Neural progenitor cell (in vitro differentiated cells): ENCODE data around the gene BCLAF1. TPM values are rescaled to one million over a fixed set of nuclear protein-coding genes. Genes with fewer than 3 reads are reported as not detected.

ENCODE experiments used
- DNase-seq: peaks from one replicate; pipeline ENCODE4 v3.0.0-alpha.2; 2016; ENCODE audit warnings: low spot score
- H2AFZ ChIP-seq: fragments of 200-600 bp; sonication (generic); replicated peaks from 2 replicates; pipeline ENCODE4 v1.6.1; 2016; ENCODE audit warnings: antibody characterized with exemption
- H3F3A ChIP-seq: fragments of 200-600 bp; sonication (generic); 2 replicates; pipeline ENCODE4 v1.6.1; 2016; ENCODE audit warnings: antibody characterized with exemption, low read depth
- H3K27ac ChIP-seq: fragments of 200-600 bp; sonication (generic); 2 replicates; pipeline ENCODE4 v1.5.1; 2016; ENCODE audit warnings: mild to moderate bottlenecking
- H3K27me3 ChIP-seq: fragments of 200-600 bp; sonication (generic); 2 replicates; pipeline ENCODE4 v1.6.1; 2016; ENCODE audit warnings: mild to moderate bottlenecking, moderate library complexity
- H3K36me3 ChIP-seq: fragments of 200-600 bp; sonication (generic); 2 replicates; pipeline ENCODE4 v1.5.1; 2016
- H3K4me1 ChIP-seq: fragments of 200-600 bp; sonication (generic); 2 replicates; pipeline ENCODE4 v1.6.1; 2016; ENCODE audit warnings: mixed run types
- H3K4me2 ChIP-seq: fragments of 200-600 bp; sonication (generic); 2 replicates; pipeline ENCODE4 v1.6.1; 2016
- H3K4me3 ChIP-seq: fragments of 200-600 bp; sonication (generic); 2 replicates; pipeline ENCODE4 v1.5.1; 2016
- H3K79me2 ChIP-seq: fragments of 200-600 bp; sonication (generic); 2 replicates; pipeline ENCODE4 v1.6.1; 2016; ENCODE audit warnings: low read depth
- H3K9ac ChIP-seq: fragments of 200-600 bp; sonication (generic); 2 replicates; pipeline ENCODE4 v1.6.1; 2016
- H3K9me3 ChIP-seq: fragments of 200-600 bp; sonication (generic); 2 replicates; pipeline ENCODE4 v1.5.1; 2016; ENCODE audit warnings: low read depth
- H4K20me1 ChIP-seq: fragments of 200-600 bp; sonication (generic); 2 replicates; pipeline ENCODE4 v1.6.1; 2016; ENCODE audit warnings: low read depth
- H3K27ac Mint-ChIP-seq: 3 replicates; pipeline ENCODE4 v1.8.0; 2021; ENCODE audit warnings: mixed read lengths
- H3K27me3 Mint-ChIP-seq: 2 replicates; pipeline ENCODE4 v1.8.0; 2022; ENCODE audit warnings: low read depth, mild to moderate bottlenecking, inconsistent platforms, moderate library complexity, mixed read lengths; ENCODE audit not compliant: insufficient read depth
- H3K36me3 Mint-ChIP-seq: 3 replicates; pipeline ENCODE4 v1.8.0; 2021; ENCODE audit warnings: mixed read lengths
- H3K4me1 Mint-ChIP-seq: 3 replicates; pipeline ENCODE4 v1.8.0; 2021; ENCODE audit warnings: mixed read lengths
- H3K4me3 Mint-ChIP-seq: 3 replicates; pipeline ENCODE4 v1.8.0; 2021; ENCODE audit warnings: mild to moderate bottlenecking, moderate library complexity, mixed read lengths
- H3K9me3 Mint-ChIP-seq: 3 replicates; pipeline ENCODE4 v1.8.0; 2020; ENCODE audit warnings: mixed read lengths
- CTCF ChIP-seq: fragments of 200-600 bp; sonication (generic); IDR thresholded peaks from 2 replicates; pipeline ENCODE4 v1.5.1; 2017; ENCODE audit warnings: antibody characterized with exemption, mild to moderate bottlenecking
- EZH2 ChIP-seq: fragments of 200-600 bp; sonication (generic); IDR thresholded peaks from 2 replicates; pipeline ENCODE4 v1.6.1; 2017; ENCODE audit warnings: antibody characterized with exemption, mild to moderate bottlenecking, moderate library complexity
- EZH2phosphoT487 ChIP-seq: fragments of 200-600 bp; sonication (generic); IDR thresholded peaks from 2 replicates; pipeline ENCODE4 v1.6.1; 2017; ENCODE audit warnings: antibody characterized with exemption
- total RNA-seq: library from RNA; depleted of rRNA; stranded (reverse); fragments of >200 nt; gene quantifications from 2 replicates; pipeline ENCODE4 v1.2.3, GENCODE V29; 2015; ENCODE audit warnings: low replicate concordance

The BCLAF1 gene
- total RNA-seq, 1 donor from 2014 or later, result 190 TPM

DNA sequence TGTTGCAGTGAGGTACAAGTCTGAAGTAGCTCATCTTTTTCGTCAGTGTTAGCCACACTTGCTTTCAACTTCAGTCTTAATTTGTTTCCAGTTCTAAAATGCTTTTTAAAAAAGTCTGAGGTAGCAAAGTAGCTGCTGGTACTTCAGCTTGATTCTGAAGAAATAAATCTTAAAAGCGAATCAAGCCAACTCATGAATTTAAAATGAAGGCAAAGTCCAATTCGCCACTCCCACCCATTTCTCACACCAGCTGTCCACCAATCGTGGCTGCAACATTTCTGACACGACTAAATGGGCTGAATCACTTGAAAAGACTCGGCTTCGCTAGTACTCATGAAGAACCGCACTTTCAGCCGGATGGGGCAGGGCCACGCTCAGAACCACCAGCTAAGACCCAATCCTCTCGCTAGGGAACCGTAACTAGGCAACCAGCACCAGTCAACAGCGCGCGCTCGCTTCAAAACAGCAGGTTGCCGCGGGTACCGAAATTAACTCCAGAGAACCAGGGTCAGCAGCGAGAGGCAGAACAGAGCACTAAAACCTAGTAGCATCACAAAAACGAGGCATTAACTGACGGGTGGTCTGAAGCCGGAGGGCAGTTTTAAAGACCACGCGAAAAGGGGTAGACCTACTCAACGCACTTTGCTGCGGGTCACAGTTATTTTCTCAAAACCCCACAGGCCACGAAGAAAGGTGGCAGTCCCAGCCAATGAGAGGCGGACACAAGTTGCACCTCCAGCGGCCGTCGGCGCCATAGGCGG is 900 bp downstream of the BCLAF1 start:
- H3K4me3 Mint-ChIP-seq, result peak overlapping the region; percentile 97
- Histone ChIP-seq H3K9ac (peak overlapping the region; percentile 98), H3F3A (peaks cover 19% of the 10 kb centered on the region), H3K36me3 (no peaks in the 10 kb centered on the region), H3K79me2 (peaks cover 59% of the 10 kb centered on the region), H4K20me1 (peaks cover 54% of the 10 kb centered on the region), H3K27ac (peak overlapping the region; percentile 99), H3K4me1 (peaks cover 20% of the 10 kb centered on the region), H3K4me3 (peak overlapping the region; percentile 93), H3K9me3 (no peaks in the 10 kb centered on the region), H3K4me2 (peak overlapping the region; percentile 79), H2AFZ (no peak overlapping the region), H3K27me3 (no peaks in the 10 kb centered on the region)
- H3K27ac Mint-ChIP-seq, result peak overlapping the region; percentile 100
- H3K27me3 Mint-ChIP-seq, result peaks cover 7% of the 10 kb centered on the region
- TF ChIP-seq CTCF (peak; percentile 31), EZH2phosphoT487 (no peak)
- H3K9me3 Mint-ChIP-seq, result no peaks in the 10 kb centered on the region
- H3K4me1 Mint-ChIP-seq, result peaks cover 43% of the 10 kb centered on the region
- H3K36me3 Mint-ChIP-seq, result no peaks in the 10 kb centered on the region
- peak; percentile 89 for DNase-seq

DNA sequence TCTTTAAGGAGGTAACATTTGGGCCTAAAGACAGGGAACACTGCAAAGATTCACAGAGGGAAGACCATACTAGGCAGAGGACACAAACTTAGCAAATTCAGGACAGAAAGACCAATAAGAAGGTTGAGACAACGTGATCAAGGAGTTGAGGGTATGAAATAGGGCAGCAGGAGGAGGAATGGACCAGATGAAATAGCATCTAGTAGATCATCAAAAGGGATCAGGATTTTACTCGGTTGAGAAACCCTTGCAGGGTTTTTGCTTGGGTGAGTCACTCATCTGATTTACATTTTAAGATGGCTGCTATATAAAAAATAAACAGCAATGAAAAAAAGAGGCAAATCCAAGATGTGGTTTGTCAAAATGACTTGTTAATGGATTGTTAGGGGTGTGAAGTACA is 4.7 kb downstream of the BCLAF1 start:
- H3K27ac Mint-ChIP-seq, result no peak overlapping the region
- TF ChIP-seq CTCF (no peak), EZH2phosphoT487 (no peak), EZH2 (no peak)
- H3K36me3 Mint-ChIP-seq, result peaks cover 7% of the 10 kb centered on the region
- Histone ChIP-seq H3F3A (peaks cover 12% of the 10 kb centered on the region), H3K4me1 (peaks cover 17% of the 10 kb centered on the region), H3K4me2 (peak overlapping the region; percentile 45), H3K9ac (no peak overlapping the region), H3K79me2 (peaks cover 97% of the 10 kb centered on the region), H3K9me3 (no peaks in the 10 kb centered on the region), H3K36me3 (peaks cover 18% of the 10 kb centered on the region), H2AFZ (no peak overlapping the region), H3K27ac (no peak overlapping the region), H3K27me3 (no peaks in the 10 kb centered on the region), H3K4me3 (no peak overlapping the region), H4K20me1 (peaks cover 92% of the 10 kb centered on the region)
- H3K4me1 Mint-ChIP-seq, result peaks cover 33% of the 10 kb centered on the region
- peaks cover 9% of the 10 kb centered on the region for H3K27me3 Mint-ChIP-seq
- H3K9me3 Mint-ChIP-seq, result no peaks in the 10 kb centered on the region
- H3K4me3 Mint-ChIP-seq, result no peak overlapping the region
- DNase-seq, result no peak

DNA sequence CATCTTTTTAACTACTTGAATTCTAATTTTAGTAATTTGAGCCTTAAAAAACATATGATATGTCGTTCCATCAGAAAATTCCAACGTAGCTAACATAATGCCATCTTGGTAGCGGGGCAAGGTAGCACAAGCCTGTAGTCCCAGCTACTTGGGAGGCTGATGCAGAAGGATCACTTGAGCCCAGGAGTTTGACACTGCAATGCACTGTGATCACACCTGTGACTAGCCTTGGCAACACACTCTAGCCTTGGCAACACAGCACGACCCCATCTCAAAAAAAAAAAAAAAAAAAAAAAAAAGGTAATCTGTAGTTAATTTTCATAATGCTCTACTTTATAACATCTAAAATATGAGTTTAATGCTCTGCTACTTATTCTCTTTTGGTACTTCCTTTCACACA is 6.7 kb downstream of the BCLAF1 start:
- Histone ChIP-seq H3K27me3 (no peaks in the 10 kb centered on the region), H3K9ac (no peak overlapping the region), H3K9me3 (no peaks in the 10 kb centered on the region), H3K4me2 (no peak overlapping the region), H2AFZ (no peak overlapping the region), H3F3A (no peaks in the 10 kb centered on the region), H3K36me3 (peaks cover 29% of the 10 kb centered on the region), H3K4me1 (peaks cover 17% of the 10 kb centered on the region), H3K4me3 (no peak overlapping the region), H3K27ac (no peak overlapping the region), H4K20me1 (peaks cover 95% of the 10 kb centered on the region), H3K79me2 (peaks cover 98% of the 10 kb centered on the region)
- Mint-ChIP-seq H3K9me3 (no peaks in the 10 kb centered on the region), H3K4me3 (no peak overlapping the region), H3K27ac (no peak overlapping the region), H3K4me1 (peaks cover 28% of the 10 kb centered on the region), H3K36me3 (peaks cover 13% of the 10 kb centered on the region), H3K27me3 (peaks cover 2% of the 10 kb centered on the region)
- DNase-seq, result no peak
- no peak for TF ChIP-seq EZH2
- TF ChIP-seq CTCF, result no peak
- no peak for TF ChIP-seq EZH2phosphoT487
